IMR-90 (cell line): ENCODE results near the gene MVP. TPM values are rescaled to one million over a fixed set of nuclear protein-coding genes. Genes with fewer than 3 reads are reported as not detected.

Source experiments
- ATAC-seq: fragments of 200-7000 bp; cut with Tn5 transposase; 2 replicates; pipeline ENCODE4 v1.9.1; 2020; ENCODE audit warnings: low read depth, mild to moderate bottlenecking, moderate library complexity
- BruUV-seq: library from RNA; stranded (reverse); fragments of 400-500 nt; replicated peaks from 2 replicates; lab custom pipeline; 2021; lab: Mats Ljungman, UMichigan
- CTCF ChIA-PET: fragments of 300-600 bp; formaldehyde crosslinking; extraction: SDS; loops from one replicate; lab custom pipeline; 2021; ENCODE audit warnings: antibody characterized with exemption; lab: Yijun Ruan, JAX
- POLR2A ChIA-PET: fragments of 300-600 bp; sonication (Branson Sonifier 250); formaldehyde crosslinking; loops from one replicate; lab custom pipeline; 2022; ENCODE audit warnings: antibody characterized with exemption; ENCODE audit not compliant: unreplicated experiment; lab: Charles Lee
- DNase-seq: peaks from one replicate; pipeline ENCODE4 v3.0.0; 2013
- H2AFZ ChIP-seq: replicated peaks from 2 replicates; pipeline ENCODE3; 2013; ENCODE audit warnings: low read length, mild to moderate bottlenecking; ENCODE audit not compliant: poor library complexity
- H2AK5ac ChIP-seq: 2 replicates; pipeline ENCODE4 v1.6.1; 2013; ENCODE audit warnings: low read depth, low read length, inconsistent platforms
- H2AK9ac ChIP-seq: replicated peaks from 2 replicates; pipeline ENCODE3; 2013; ENCODE audit warnings: mild to moderate bottlenecking, low read depth, low read length, moderate library complexity; ENCODE audit not compliant: poor library complexity
- H2BK120ac ChIP-seq: 2 replicates; pipeline ENCODE4 v1.6.1; 2013; ENCODE audit warnings: low read depth, low read length, inconsistent platforms
- H2BK15ac ChIP-seq: 3 replicates; pipeline ENCODE4 v1.6.1; 2013; ENCODE audit warnings: low read depth, low read length, inconsistent platforms
- H2BK20ac ChIP-seq: 2 replicates; pipeline ENCODE4 v1.6.1; 2013; ENCODE audit warnings: low read depth, mild to moderate bottlenecking, inconsistent platforms, low read length, moderate library complexity
- H2BK5ac ChIP-seq: 2 replicates; pipeline ENCODE4 v1.6.1; 2013; ENCODE audit warnings: mild to moderate bottlenecking, low read depth, low read length, inconsistent platforms; ENCODE audit not compliant: poor library complexity, severe bottlenecking
- H3K14ac ChIP-seq: replicated peaks from 2 replicates; pipeline ENCODE4 v1.6.1; 2013; ENCODE audit warnings: low read depth, low read length, inconsistent platforms
- H3K18ac ChIP-seq: 2 replicates; pipeline ENCODE4 v1.6.1; 2013; ENCODE audit warnings: low read depth, low read length, control low read depth
- H3K23ac ChIP-seq: 2 replicates; pipeline ENCODE4 v1.6.1; 2013; ENCODE audit warnings: low read depth, low read length, inconsistent platforms
- H3K27ac ChIP-seq: 2 replicates; pipeline ENCODE4 v1.5.1; 2013; ENCODE audit warnings: mild to moderate bottlenecking, control low read depth, low read length; ENCODE audit not compliant: insufficient read depth
- H3K27me3 ChIP-seq: 2 replicates; pipeline ENCODE4 v1.6.1; 2013; ENCODE audit warnings: low read length; ENCODE audit not compliant: control insufficient read depth, insufficient read depth
- H3K36me3 ChIP-seq: 2 replicates; pipeline ENCODE4 v1.6.1; 2013; ENCODE audit warnings: low read length, mixed read lengths; ENCODE audit not compliant: control insufficient read depth, insufficient read depth
- H3K4ac ChIP-seq: 2 replicates; pipeline ENCODE4 v1.6.1; 2013; ENCODE audit warnings: low read depth, low read length, inconsistent platforms
- H3K4me1 ChIP-seq: 2 replicates; pipeline ENCODE4 v1.6.1; 2013; ENCODE audit warnings: low read length, mixed read lengths; ENCODE audit not compliant: control insufficient read depth, insufficient read depth
- H3K4me2 ChIP-seq: 2 replicates; pipeline ENCODE4 v1.6.1; 2013; ENCODE audit warnings: low read depth, mild to moderate bottlenecking, control low read depth, low read length, moderate library complexity
- H3K4me3 ChIP-seq: 2 replicates; pipeline ENCODE4 v1.5.1; 2013; ENCODE audit warnings: low read depth, mild to moderate bottlenecking, control low read depth, low read length, moderate library complexity; ENCODE audit not compliant: insufficient read depth
- H3K56ac ChIP-seq: 2 replicates; pipeline ENCODE4 v1.6.1; 2013; ENCODE audit warnings: low read length, inconsistent platforms; ENCODE audit not compliant: insufficient read depth; ENCODE audit errors: extremely low read depth
- H3K79me1 ChIP-seq, 2 experiments: 2 replicates each; pipeline ENCODE4 v1.6.1; 2013; ENCODE audit warnings: low read length in 2 of 2, inconsistent platforms in 1 of 2, low read depth in 1 of 2
- H3K9ac ChIP-seq: 2 replicates; pipeline ENCODE4 v1.6.1; 2013; ENCODE audit warnings: low read depth, low read length, control low read depth
- H3K9me1 ChIP-seq: 2 replicates; pipeline ENCODE4 v1.6.1; 2013; ENCODE audit warnings: low read length, inconsistent platforms; ENCODE audit not compliant: insufficient read depth
- H3K9me3 ChIP-seq: 2 replicates; pipeline ENCODE4 v1.6.1; 2013; ENCODE audit warnings: low read length; ENCODE audit not compliant: control insufficient read depth, insufficient read depth
- H4K20me1 ChIP-seq: 2 replicates; pipeline ENCODE4 v1.6.1; 2013; ENCODE audit warnings: low read length, inconsistent platforms; ENCODE audit not compliant: insufficient read depth
- H4K5ac ChIP-seq: 2 replicates; pipeline ENCODE4 v1.6.1; 2013; ENCODE audit warnings: mild to moderate bottlenecking, low read depth, low read length, control low read depth
- H4K8ac ChIP-seq, 2 experiments: 2 replicates each; pipeline ENCODE4 v1.6.1; 2013; ENCODE audit warnings: low read depth in 2 of 2, low read length in 2 of 2, control low read depth in 1 of 2, inconsistent platforms in 1 of 2
- H4K91ac ChIP-seq: 2 replicates; pipeline ENCODE4 v1.6.1; 2013; ENCODE audit warnings: low read depth, low read length, inconsistent platforms; ENCODE audit not compliant: insufficient read depth
- MAFK ChIP-seq: IDR thresholded peaks from 2 replicates; pipeline ENCODE4 v1.6.1; 2012; ENCODE audit warnings: low read depth, low read length, improper control_type of control experiment
- MXI1 ChIP-seq: IDR thresholded peaks from 2 replicates; pipeline ENCODE4 v1.6.1; 2012; ENCODE audit warnings: low read depth, mild to moderate bottlenecking, low read length, moderate library complexity, borderline replicate concordance
- NFE2L2 ChIP-seq: fragments of 150-350 bp; IDR thresholded peaks from 2 replicates; pipeline ENCODE4 v1.6.1; 2016; ENCODE audit warnings: low read depth, mild to moderate bottlenecking, low read length
- POLR2A ChIP-seq: IDR thresholded peaks from 2 replicates; pipeline ENCODE4 v1.6.1; 2012; ENCODE audit warnings: mild to moderate bottlenecking, low read depth, low read length
- RFX5 ChIP-seq: IDR thresholded peaks from 2 replicates; pipeline ENCODE4 v1.8.0; 2012; ENCODE audit warnings: low read depth, mild to moderate bottlenecking, low read length, moderate library complexity
- WGBS, 2 experiments: methylation state at CpG; one replicate each; pipeline versions ENCODE4 v1.1.5 to v1.1.7; 2013; ENCODE audit warnings: missing lambda C conversion rate in 2 of 2; ENCODE audit not compliant: insufficient read length in 1 of 2; ENCODE audit errors: extremely low coverage in 2 of 2; 5-methylcytosine and 5-hydroxymethylcytosine counted together
- dilution Hi-C: fragments of 300-500 bp; cut with HindIII; formaldehyde crosslinking; loops from one replicate; pipeline ENCODE4 v1.14.3; 2018; ENCODE audit warnings: low sequenced_read_pairs; ENCODE audit not compliant: unreplicated experiment
- in situ Hi-C: fragments of 300-500 bp; cut with MboI; formaldehyde crosslinking; loops from 3 replicates; pipeline ENCODE4 v1.14.3; 2019; ENCODE audit warnings: low sequenced_read_pairs, inconsistent platforms, mixed read lengths
- intact Hi-C: fragments of 100-400 bp; cut with micrococcal nuclease; formaldehyde crosslinking; loops from 2 replicates; pipeline ENCODE4 v1.10.0; 2022
- polyA plus RNA-seq, 3 experiments: library from polyadenylated mRNA; depleted of rRNA; stranded (reverse); fragments of >200 nt; gene quantifications; 2 replicates each; pipeline ENCODE4 v1.2.3, GENCODE V29; 2012; ENCODE audit warnings: low replicate concordance in 1 of 3
- total RNA-seq: library from RNA; depleted of rRNA; stranded (reverse); fragments of >200 nt; gene quantifications from 2 replicates; pipeline ENCODE4 v1.2.3, GENCODE V29; 2012
- TF ChIP-seq, protein P1 (sequence below): conservative IDR thresholded peaks from 2 replicates; pipeline ENCODE4 v1.5.1; 2012; ENCODE audit warnings: mild to moderate bottlenecking, low read depth, low read length, improper control_type of control experiment

MVP gene
- total and polyA plus RNA-seq, 2 of the 4 experiments (the other 2 are of a cell fraction): 204 to 319 TPM

DNA sequence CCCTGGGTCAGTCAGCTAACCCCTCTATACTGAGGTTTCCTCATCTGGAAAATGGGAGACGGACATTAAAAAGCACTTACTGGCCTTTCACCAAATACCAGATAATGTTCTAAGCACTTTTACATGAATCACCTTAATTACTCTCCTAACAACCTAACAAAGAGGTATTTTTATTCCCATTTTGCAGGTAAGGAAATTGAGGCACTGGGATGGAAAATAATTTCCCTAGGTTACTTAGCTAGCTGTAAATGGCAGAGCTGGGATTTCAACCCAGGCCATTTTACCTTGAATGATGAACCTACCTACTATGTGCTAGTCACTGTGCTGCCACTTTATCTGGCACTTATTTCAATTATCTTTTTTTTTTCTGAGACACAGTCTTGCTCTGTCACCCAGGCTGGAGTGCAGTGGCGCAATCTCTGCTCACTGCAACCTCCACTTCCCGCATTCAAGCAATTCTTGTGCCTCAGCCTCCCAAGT is 26.0 kb upstream of the MVP start:
- ATAC-seq (no peak), DNase-seq (no peak)
- BruUV-seq: no TSS peak
- no peaks in the 10 kb centered on the region for H4K20me1 ChIP-seq
- H3K14ac ChIP-seq: no peak overlapping the region
- no peak overlapping the region for H3K27ac ChIP-seq
- TF ChIP-seq MAFK (no peak), POLR2A (no peak), RFX5 (no peak), NFE2L2 (no peak), MXI1 (no peak)
- TF ChIP-seq, protein P1, sequence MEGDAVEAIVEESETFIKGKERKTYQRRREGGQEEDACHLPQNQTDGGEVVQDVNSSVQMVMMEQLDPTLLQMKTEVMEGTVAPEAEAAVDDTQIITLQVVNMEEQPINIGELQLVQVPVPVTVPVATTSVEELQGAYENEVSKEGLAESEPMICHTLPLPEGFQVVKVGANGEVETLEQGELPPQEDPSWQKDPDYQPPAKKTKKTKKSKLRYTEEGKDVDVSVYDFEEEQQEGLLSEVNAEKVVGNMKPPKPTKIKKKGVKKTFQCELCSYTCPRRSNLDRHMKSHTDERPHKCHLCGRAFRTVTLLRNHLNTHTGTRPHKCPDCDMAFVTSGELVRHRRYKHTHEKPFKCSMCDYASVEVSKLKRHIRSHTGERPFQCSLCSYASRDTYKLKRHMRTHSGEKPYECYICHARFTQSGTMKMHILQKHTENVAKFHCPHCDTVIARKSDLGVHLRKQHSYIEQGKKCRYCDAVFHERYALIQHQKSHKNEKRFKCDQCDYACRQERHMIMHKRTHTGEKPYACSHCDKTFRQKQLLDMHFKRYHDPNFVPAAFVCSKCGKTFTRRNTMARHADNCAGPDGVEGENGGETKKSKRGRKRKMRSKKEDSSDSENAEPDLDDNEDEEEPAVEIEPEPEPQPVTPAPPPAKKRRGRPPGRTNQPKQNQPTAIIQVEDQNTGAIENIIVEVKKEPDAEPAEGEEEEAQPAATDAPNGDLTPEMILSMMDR: no peak
- in situ Hi-C loops (no loop called here), intact Hi-C loops (no loop called here), dilution Hi-C loops (no loop called here)
- H3K36me3 ChIP-seq: peaks cover 14% of the 10 kb centered on the region
- H3K23ac ChIP-seq: no peak overlapping the region
- no peak overlapping the region for H2BK20ac ChIP-seq
- ChIA-PET POLR2A (interaction anchor here (0.6 kb wide), 1 partner anchor 59 kb away, joined by 3 read pairs; no protein-coding TSS in a partner anchor), CTCF (no interaction called here)
- no peaks in the 10 kb centered on the region for H3K9me3 ChIP-seq
- no peak overlapping the region for H2BK120ac ChIP-seq
- H2AFZ ChIP-seq: no peak overlapping the region
- H3K27me3 ChIP-seq: no peaks in the 10 kb centered on the region
- H3K9me1 ChIP-seq: peaks cover 10% of the 10 kb centered on the region
- no CpG with 5 or more reads among the region's 3 CpGs for WGBS, 2 experiments
- H3K56ac ChIP-seq: no peak overlapping the region
- H2AK5ac ChIP-seq: no peak overlapping the region
- H2BK5ac ChIP-seq: no peak overlapping the region
- H4K8ac ChIP-seq: no peak overlapping the region
- H3K4ac ChIP-seq: no peak overlapping the region
- H2BK15ac ChIP-seq: no peak overlapping the region
- no peak overlapping the region for H3K4me3 ChIP-seq
- no peak overlapping the region for H3K9ac ChIP-seq
- no peak overlapping the region for H3K4me2 ChIP-seq
- no peak overlapping the region for H4K5ac ChIP-seq
- no peak overlapping the region for H3K18ac ChIP-seq
- peaks cover 38 to 52% of the 10 kb centered on the region in 2 experiments for H3K79me1 ChIP-seq
- H2AK9ac ChIP-seq: no peak overlapping the region
- no peak overlapping the region for H4K91ac ChIP-seq
- peaks cover 3% of the 10 kb centered on the region for H3K4me1 ChIP-seq
